Esophagus squamous epithelium (tissue), 4 donors: ENCODE measurements around the gene SDHAF3.

Experiments
- CTCF ChIP-seq, 6 experiments: fragments of 450-650 bp in 4 of 6; fragments of 200-600 bp in 2 of 6; sonication (generic) in 2 of 6; IDR thresholded peaks; one replicate each; pipeline ENCODE4 v1.5.1; 2016 to 2019; ENCODE audit warnings: antibody characterized with exemption in 6 of 6, mild to moderate bottlenecking in 4 of 6, moderate library complexity in 4 of 6
- POLR2A ChIP-seq, 4 donors: fragments of 450-650 bp; IDR thresholded peaks; one replicate each; pipeline ENCODE4 v1.6.1; 2017; ENCODE audit warnings: antibody characterized with exemption in 4 of 4, mild to moderate bottlenecking in 4 of 4, moderate library complexity in 3 of 4

GRCh38 chr7:97174303-97174702 is 56.8 kb downstream of the SDHAF3 start:
- TF ChIP-seq CTCF (IDR thresholded peaks at IDR 0.05) (no peak), POLR2A (IDR thresholded peaks at IDR 0.05) (no peak)
